ENCODE results near the gene CROCC2.

Gene CROCC2

DNA sequence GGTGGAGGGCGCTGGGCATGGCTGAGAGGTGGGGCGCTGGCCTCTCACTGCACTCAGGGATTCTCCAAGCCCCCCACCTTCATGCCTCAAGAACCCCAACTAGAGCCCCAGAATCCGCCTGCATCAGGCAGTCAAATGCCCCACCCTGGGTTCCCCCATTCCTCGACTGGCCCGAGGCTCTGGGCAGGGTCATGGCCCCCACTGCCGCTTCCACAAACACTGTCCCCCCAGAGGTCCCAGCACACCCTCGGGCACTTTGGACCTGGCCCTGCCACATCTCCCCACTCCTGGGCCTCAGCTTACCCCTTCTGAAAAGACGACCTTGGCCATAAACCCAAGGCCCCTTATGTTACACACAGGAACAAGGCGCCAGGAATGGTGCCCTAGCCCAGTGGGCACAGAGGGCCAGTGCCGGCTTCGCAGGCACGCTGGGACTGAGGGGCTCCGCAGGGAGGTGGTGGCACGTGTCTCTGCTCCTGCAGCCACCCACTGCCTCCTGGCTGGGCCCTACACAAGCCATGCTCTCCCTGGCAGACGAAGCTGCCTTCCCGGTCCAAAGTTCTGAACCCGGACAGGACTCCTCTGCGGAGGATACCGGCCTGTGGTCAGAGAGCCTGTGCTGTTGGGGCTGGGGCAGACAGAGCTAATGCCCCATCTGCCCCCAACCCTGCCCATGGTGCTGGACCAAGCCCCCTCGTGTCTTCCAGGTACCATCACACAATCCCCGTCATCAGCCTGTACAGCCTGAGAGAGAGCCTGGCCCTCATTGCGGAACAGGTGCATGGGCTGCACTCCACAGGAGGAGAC, 30.7 kb upstream of the CROCC2 start:
- no peak for DNase-seq

DNA sequence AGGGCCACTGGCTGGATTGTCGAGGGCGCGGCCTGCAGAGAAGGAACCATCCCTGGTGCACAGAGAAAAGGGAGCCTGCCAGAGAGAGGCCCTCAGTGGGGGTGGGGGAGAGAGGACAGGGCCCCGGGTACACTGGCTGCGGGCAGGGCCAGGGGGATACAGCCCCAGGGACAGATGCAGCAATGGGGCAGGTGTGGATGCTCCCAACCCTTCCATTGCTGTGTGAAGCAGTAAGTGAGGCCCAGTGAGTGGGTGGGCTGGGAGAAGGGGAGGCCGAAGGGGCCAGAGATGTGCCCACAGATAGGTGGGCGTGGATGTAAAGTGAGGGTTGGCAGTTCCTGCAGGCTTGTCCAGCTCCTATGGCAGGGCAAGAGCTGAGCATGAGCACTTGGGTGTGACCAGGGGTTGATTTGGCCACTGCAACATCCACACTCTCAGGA, 30.1 kb upstream of the CROCC2 start:
- no peak for DNase-seq

DNA sequence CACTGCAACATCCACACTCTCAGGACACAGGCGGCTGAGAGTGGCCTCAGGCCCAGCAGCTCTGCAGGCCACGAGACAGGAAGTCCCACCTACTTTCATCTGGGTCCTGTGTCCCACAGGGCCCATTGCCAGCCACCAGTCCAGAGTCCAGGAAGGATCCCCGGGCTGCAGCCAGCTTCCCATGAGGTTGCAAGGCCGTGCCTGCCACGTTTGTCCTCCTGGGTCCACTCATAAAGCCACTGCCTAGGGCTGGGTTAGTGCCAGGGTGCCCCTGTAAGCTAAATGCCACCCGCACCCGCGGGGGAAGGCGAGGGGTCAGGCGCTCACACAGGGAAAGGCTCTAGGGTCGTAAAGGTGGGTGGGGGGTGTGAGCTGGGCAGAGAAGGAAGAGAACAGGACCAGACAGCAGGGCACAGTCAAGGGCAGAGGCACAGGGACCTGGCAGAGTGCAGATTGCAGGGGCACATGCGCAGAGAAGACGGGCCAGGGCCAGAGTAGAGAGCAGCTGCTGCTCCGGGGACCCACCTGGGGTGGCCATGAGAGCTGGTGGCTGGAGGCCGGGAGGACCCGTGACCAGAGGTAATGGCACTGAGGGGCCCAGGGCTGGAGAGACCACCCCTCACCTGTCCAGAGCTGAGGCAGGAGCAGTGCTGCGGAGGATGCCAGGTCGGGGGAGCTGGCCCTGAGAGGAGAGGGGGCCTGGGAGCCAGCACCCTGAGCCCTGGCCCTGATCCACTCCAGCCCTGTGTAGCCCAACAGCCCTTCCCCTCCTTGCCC, 29.5 kb upstream of the CROCC2 start:
- DNase-seq, result no peak

DNA sequence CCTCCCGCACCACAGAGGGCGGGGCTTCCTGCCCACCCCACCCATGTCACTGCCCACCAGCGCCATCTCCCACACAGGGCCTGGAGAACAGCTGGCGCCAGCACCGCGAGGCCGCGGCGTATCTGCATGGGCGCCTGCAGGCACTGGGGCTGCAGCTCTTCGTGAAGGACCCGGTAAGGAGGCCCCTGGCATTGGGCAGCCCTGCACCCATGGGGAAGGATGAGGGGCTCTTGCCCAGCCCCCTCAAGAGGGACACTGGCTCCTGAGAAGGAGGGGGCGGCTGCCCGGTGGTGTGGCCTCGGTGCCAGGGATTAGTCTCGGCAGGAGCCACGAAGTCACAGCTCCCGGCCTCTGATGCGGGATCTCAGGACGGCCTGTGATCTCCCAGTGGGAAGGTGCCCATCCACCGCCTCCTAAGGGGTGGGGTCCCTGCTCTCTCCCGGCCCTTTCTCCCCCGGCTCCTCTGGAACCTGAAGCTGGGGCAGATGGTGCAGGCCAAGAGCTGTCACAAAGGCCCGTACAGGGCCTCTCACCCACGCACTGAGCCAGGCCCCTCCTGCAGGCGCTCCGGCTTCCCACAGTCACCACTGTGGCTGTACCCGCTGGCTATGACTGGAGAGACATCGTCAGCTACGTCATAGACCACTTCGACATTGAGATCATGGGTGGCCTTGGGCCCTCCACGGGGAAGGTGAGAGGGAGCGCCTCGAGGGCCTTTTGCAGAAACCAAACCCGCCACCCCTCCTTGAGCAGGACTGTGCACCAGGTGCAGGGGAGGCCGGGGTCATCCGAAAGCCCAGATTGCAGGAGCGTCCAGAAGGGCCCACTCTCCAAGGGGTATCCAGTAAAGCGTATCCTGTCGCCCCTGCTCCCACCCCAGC, 28.4 kb upstream of the CROCC2 start:
- DNase-seq, result no peak

DNA sequence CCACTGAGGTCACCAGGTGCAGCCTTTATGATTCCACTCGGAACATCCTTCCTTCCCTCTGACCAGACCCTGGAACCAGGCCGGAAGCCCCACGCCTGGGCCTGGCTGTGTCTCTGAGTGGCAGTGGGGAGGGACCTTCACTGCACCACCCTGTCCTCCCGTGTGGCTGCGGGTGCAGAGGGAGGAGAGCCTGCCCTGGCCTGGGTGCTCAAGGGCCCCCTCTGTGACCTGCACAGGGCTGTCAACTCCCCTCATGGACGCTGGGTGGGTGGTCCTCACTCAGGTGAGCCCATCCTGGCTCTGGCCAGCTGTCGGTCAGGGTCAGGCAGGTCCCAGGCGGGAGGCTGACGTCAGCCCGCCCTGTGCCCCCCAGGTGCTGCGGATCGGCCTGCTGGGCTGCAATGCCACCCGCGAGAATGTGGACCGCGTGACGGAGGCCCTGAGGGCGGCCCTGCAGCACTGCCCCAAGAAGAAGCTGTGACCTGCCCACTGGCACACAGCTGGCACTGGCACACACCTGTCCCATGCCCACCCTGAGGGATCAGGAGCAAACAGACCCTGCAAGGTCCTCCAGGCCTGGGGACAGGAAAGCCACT, 27.7 kb upstream of the CROCC2 start:
- DNase-seq, result no peak

DNA sequence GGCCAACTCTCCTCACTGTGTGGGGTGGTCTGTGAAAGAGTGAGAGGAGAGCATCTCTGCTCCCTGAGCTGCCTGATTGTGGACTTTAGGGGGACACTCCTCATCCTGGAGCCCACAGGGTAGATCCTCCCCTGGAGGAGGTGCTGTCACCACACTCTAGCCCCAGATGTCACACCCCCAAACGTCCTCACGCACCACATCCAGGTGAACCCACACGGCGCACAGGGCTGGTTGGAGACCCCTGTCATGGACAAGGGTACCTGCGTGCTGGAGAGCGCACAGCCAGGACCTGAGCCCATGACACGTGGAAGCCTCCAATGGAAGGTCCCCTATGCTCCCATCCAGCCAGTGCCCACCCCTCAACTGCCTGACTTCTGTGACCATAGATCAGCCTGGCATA, 27.0 kb upstream of the CROCC2 start:
- DNase-seq, result no peak

DNA sequence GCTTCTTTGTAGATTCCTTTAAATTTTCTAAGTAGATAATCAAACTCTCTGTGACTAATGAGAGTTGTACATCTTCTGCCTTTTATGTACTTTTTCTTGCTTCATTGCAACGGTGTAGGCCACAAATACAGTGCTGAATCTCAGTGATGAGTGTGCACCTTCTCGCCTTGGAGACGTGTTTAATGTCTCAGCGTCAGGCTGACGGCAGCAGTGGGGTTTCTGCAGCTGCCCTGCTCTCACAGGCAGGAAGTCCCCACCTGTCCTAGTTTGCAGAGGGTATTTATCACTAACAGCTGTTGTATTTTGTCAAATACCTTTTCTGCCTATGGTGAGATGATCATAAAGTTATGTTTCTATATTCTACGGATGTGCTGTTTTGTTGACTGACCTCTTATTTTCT, 24.2 kb upstream of the CROCC2 start:
- no peak for DNase-seq

DNA sequence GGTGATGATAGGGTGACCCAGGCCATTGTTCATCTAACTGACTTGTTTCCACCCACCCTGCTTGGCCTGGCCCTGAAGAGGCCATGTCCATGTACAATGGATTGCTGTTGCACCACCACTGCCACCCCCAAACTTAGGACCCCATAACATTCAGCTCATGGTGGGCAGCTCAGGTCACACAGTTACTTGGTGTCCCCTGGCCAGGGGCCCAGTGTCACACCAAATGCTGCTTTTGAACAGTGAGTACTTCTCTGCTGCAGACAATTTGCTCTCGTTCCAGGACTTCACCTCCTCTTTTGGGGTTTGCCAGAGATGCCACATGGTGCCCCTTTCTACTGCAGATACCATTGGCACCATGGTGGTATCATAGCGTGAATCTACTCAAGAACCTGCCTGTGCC, 21.9 kb upstream of the CROCC2 start:
- no peak for DNase-seq

DNA sequence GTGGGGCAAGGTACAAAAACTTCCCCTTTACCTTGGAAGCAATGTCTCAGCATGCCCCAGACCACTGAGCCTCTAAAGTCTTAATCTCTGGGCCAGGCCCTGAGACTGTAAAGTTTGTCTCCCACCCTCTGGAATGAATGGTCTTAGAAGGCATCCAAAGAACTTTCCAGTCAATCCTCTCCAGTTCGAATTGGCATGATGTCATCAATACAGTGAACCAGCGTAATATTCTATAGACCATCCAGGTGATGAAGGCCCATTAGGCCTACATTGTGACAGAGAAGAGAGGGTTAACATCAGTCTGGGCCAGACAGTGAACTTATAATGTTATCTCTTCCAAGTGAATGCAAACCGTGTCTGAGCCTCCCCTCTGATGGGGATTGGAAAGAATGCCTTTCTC, 21.4 kb upstream of the CROCC2 start:
- DNase-seq, result no peak

DNA sequence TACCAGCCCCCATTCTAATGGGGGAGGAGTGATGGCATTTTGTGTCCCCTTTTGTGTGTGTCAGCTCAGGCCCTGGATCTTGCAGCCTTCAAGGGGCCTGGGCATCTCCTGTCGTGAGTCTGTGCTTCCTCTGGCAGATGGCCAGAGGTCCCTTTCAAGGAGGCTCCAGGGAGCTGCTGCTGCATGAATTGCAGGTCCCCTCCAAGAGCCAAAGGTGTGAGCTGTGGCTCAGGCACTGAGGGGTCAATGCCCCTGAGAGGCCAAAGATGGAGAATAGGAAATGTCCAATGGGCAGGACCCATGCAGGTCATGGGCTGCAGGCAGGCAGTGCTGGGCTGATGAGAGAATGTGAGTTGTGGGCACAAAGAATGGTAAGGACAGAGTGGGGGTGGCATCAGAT, 20.6 kb upstream of the CROCC2 start:
- DNase-seq, result no peak

DNA sequence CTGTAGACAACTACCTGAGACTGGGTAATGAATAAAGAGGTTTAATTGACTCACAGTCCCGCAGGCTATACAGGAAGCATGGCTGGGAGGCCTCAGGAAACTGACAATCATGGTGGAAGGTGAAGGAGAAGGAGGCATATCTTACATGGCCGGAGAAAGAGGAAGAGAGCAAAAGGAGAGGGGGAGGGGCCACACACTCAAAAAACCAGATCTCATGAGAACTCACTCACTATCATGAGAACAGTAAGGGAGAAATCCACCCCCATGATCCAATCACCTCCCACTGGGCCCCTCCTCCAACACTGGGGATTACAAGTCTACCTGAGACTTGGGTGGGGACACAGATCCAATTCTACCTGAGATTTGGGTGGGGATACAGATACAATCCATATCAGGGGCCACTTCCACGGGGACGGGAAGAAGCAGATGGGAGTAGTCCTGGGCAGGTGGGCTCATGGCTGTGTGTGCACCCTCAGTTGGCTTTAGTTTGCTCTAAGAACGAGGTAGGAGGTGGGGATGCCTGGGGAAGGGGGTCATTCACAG, 20.0 kb upstream of the CROCC2 start:
- DNase-seq, result no peak

DNA sequence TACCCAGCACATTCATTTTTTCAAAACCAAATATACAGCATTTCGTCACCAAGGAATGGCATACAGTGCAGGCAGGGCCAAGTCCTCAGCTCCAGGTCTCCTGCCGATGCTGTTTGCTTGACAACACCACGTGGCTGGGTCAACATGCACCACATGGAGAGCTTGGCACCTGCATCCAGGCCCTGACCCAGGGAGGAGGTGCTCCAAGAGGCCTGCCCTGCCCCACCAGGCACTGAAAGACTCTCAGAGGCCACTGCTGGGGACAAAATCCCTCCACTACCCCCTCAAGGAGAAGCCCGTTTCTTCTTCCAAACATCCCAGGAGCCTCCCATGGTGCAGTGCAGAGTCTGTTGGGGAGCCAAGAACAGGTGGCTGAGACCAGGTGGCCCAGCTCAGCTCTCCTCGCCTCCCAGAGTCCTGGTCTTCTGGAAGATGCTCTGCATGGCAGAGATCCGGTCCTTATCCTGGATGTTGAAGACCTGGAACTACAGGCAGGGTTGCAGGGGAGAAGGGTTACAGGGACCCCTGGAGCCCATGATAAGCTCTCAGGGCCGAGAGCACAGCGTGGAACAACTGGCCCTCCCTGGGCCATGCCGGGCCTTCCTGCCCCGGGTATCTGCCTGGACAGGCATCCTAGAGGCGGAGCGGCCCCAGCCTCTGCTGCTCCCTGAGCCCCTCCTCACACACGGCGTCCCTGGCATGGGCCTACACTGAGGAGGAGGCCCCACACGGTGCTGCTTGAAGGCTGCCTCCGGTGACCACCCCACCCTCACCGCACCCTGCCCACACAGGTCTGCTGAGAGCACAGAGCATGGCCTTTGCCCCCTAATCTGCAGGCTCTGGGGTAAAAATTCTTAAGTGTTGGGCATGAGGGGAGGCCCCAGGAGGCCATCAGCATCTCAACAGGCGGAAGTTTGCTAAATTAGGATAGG, 19.2 kb upstream of the CROCC2 start:
- DNase-seq, result no peak

DNA sequence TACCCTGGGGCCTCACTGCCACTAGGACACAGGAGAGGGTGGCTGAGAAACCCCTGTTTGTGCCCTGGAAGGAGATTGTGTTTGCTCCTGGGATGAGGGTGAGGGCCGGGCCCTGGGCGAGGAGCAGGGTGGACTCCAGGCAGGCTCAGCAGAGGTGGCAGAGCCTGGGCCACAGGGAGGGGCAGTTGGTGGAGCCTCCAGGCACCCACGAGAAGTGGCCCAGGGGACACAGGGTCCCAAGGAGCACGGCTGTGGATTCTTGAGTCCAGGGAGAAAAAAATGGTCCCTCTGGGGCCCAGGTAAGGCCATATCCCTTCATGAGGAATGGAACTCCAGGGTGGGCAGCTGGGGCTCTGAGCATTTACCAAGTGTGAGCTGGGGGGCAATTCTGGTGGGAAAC, 18.5 kb upstream of the CROCC2 start:
- no peak for DNase-seq

DNA sequence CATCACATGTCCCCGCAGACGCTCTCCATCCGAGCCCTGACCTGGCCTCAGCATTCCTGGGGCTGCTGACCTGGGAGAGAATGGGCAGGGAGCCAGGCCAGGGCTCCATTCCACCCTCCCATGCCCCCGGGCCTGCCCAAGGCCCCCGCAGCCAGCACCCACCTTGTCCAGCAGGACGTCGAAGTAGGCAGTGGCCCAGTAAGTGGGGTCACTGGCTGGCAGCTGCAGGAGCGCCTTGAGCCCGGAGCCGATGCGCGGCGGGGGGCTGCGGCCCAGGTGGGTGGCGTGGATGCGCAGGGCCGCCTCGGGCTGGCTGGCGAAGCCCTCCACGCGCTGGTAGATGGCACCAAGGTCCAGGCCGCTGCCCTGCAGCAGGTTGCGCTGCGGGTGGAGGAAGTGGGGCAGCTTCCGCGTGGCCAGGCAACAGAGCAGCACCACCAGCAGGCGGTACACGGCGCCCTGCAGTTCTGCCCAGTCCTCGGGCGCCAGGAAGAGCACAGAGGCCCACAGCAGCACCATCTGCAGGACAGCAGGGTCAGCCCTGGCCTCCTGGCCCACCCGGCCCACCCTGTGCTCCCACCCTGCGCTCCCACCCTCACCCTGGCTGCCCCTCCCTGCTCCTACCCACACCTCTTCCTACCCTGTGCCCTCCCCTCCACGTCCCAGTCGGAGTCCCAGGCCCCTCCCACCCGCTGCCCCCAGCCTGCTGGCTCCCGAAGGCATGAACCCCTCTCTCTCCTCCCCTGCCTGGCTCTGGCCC, 17.8 kb upstream of the CROCC2 start:
- DNase-seq, result no peak

DNA sequence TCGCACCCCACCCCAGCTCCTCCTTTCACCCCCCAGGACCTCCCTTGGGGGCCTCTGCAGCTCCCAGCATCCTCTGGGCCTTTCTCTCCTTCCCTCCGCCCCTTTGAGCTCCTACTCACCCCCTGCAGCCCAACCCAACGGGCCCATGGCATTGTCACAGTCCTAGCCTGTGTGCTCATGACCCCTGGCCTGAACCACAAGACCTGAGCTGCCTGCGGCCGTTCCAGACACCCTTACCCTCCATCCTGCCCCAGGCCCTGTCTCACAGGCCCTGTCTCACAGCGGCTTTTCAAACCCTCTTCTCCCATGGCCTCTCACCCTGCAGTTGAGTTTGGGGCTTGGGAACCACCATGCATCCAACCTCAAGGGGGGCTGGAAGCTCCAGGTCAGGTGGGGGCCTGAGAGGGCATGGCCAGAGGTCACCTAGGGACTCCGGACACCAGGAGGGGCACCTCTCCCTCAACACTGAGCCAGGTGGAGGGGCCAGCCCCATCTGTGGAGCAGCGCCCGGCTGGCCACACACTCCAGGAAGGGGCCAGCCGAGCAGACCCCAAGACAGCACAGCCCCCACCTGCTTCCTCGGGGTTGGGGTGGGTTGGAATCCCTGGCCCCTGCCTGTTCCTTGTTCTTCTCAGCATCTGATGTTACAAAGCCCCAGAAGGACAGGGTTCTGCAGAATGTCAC, 17.1 kb upstream of the CROCC2 start:
- DNase-seq, result no peak

DNA sequence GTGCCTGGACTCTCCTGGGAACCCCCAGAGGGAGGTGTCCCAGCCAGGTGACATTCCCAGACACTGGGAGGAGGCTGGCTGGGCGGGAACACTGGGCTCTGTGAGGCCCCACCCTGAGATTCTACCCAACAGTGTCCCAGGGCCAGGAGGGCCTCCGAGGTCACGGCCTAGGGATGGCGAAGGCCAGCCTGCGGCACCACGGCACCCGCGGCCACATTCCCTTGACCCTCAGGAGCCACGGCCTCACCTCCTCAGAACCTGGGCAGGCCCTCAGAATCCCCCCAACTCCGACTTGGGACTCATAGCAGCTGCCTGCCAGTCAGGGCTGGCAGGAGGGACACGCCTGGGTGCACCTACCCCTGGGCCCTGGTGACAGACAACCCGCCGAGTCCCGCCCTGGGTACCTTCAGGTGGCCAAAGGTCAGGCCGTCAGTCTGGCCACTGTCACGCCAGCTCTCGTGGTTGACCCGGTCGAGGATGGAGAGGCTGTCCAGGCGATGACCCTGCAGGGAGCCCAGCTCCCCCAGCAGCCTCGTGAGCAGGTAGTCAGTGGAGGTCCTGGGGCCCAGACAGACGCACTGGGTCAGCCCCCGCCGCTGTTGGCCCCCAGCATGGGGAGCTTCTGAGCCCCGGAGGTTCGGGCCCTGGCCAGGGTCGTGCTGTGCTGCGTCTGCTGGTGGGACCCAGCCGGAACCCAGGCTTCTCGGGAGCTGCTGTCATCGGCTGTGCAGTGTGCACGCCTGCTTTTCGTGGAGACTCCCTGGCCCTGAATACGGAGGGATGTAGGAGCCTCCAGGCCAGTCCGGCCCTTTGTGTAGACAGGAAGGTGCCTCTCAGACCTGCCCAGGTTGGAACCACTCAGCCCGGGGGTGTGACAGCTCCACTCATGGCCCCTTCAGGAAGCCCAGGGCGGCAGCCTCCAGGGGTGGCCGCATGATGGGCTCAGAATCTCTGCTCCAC, 16.3 kb upstream of the CROCC2 start:
- no peak for DNase-seq

DNA sequence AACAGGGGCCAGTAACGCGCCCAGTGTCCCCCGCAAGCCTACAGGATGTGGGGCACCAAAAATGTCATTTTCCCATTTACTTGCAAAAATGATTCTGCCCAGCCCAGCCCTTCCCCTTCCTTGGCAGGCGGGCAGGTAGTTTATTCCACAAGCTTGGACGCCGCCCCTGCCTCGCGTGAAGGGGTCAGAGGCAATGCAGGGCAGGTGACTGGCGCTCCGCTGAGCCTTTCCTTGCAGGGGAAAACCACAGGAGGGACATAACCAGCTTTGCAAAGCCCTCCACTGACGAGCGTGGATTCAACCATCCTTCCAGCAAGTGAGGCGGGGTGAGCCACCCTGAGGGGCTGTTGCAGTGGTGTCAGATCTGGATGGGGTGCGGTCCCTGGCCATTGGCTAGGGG, 15.4 kb upstream of the CROCC2 start:
- DNase-seq, result no peak

Measured in amygdala (tissue), 56 donors.